Islet of Langerhans (tissue), 1 donor: ENCODE measurements around the gene MPP3.
"Not testable (repeated sequence)": the region's sequence is repeated elsewhere in the genome, so short reads cannot be mapped to it uniquely, and the experiment has no call there.

ENCODE experiments used
- FAIRE-seq: peaks from one replicate; lab custom pipeline; 2011; peaks lifted over from hg19 to GRCh38; lab: Jason Lieb, UNC

The MPP3 gene

DNA sequence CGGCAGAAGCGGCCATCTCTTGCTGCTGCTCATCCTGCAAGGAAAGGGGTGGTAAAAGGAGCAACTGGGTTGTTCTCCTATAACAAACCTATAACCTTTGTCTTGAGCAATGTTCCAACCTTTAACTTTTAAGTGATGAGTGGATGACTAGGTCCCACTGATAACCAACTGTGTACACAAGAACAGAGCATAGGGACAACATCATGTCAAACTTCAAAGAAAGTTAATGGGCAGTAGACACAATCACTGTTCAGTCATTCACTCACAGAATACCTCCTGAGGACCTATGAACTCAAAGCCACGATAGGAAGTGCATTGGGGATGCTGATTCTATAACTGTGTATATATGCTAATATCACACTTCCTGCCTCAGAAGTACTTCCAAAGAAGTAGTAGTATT, 31.1 kb downstream of the MPP3 start:
- no peak for FAIRE-seq

GRCh38 chr17:43800736-43801135, 32.2 kb downstream of the MPP3 start:
- no peak for FAIRE-seq

DNA sequence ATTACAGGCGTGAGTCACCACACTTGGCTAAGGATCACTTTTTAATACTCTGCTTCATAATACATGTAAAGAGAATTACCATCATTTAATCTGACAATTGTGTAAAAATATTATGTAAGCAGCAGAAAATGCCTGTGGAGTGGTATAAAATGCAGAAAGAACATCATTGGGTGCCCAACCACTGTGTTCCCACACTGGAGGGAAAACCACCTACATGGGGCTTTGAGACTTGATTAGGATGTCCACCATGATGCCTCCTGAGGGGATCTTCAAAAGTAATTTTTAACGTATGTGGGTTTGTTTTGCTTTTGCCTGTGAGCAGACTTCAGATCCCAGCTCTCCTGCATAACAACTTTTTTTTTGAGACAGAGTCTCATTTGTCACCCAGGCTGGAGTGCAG, 33.9 kb downstream of the MPP3 start:
- FAIRE-seq: no peak

DNA sequence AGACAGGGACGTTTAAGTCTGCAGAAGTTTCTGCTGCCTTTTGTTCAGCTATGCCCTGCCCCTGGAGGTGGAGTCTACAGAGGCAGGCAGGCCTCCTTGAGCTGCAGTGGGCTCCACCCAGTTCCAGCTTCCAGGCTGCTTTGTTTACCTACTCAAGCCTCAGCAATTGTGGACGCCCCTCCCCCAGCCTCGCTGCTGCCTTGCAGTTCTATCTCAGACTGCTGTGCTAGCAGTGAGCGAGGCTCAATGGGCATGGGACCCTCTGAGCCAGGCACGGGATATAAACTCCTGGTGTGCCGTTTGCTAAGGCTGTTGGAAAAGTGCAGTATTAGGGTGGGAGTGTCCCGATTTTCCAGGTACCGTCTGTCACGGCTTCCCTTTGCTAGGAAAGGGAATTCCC, 34.9 kb downstream of the MPP3 start:
- not testable (repeated sequence) for FAIRE-seq

DNA sequence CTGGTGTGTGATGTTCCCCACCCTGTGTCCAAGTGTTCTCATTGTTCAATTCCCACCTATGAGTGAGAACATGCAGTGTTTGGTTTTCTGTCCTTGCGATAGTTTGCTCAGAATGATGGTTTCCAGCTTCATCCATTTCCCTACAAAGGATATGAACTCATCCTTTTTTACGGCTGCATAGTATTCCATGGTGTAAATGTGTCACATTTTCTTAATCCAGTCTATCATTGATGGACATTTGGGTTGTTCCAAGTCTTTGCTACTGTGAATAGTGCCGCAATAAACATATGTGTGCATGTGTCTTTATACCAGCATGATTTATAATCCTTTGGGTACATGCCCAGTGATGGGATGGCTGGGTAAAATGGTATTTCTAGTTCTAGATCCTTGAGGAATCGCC, 40.3 kb downstream of the MPP3 start:
- FAIRE-seq: not testable (repeated sequence)

DNA sequence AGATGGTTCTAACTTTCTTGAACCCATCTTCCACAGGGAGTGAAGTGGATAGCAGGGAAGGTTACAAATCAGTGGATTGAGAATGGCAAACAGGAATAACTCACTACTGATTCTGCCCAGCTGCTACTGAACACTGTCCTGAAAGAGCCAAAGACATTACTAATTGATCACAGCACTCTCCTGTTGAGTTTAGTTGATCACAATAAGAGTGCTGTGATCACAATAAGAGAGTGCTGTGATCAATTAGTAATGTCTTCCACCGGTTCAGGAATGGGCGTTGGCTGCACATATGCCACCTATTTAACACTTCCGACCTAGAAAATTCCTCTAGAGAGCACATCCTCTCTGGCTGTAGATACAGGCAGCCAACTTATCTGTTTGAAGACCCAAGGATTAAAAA, 41.4 kb downstream of the MPP3 start:
- no peak for FAIRE-seq

GRCh38 chr17:43790311-43790940, 42.5 kb downstream of the MPP3 start:
- no peak for FAIRE-seq

GRCh38 chr17:43789482-43789881, 43.5 kb downstream of the MPP3 start:
- FAIRE-seq: no peak

- no peak for FAIRE-seq
These were observed 44.4 kb downstream of the MPP3 start for GRCh38 chr17:43788540-43788939.

DNA sequence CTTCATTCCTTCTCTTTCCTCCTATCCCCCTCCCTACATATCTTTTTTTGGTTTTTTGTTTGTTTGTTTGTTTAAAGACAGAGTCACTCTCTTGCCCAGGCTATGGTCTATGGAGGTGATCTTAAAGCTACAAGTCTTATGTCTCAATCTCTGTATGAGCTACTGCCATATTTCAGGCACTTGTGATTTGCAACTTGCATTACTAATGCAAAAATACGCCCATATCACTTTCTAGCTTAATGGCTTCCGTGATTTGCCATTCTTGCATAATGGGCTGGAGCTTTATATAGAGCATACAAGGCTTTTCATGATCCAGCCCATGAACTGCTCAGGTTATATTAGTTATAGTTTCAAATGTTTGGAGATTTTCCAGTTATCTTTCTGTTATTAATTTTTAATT, 45.2 kb downstream of the MPP3 start:
- no peak for FAIRE-seq

- no peak for FAIRE-seq
These were observed 48.3 kb downstream of the MPP3 start for GRCh38 chr17:43784628-43785101.

GRCh38 chr17:43784068-43784467, 48.9 kb downstream of the MPP3 start:
- no peak for FAIRE-seq

DNA sequence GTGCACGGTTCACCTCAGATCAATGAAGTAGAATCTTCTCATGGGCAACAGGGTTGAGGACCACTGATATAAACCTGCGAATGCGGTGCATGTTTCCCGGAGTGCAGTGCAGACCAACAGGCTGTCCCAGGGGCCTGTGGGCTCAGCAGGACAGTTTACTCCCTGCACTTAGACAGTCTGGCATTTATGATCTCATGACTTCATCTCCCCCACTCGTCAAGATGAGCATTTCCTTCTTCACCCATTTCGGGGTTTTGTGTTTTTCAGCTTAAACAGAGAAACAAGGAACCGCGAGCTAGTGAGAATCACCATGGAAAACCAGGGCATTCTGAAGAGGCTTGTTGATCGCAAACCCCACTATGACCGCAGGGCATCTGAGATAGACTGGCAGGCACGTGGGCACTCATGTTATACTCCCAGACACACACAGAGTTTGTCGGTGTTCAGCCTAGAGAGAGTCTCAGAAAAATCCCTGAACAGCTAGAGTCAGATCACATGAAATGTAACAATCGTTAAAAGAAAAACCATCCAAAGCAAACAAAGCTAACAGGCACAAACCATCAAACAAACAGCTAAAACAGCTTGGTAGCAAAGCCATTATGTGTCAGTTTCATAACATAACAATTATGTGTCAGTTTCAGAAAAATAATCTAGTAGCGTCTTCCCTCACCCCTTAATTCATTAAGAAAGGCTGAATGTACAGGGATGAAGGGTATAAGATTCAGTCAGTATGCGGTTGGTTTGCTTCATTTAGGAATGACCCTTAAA, 49.8 kb downstream of the MPP3 start:
- no peak for FAIRE-seq

DNA sequence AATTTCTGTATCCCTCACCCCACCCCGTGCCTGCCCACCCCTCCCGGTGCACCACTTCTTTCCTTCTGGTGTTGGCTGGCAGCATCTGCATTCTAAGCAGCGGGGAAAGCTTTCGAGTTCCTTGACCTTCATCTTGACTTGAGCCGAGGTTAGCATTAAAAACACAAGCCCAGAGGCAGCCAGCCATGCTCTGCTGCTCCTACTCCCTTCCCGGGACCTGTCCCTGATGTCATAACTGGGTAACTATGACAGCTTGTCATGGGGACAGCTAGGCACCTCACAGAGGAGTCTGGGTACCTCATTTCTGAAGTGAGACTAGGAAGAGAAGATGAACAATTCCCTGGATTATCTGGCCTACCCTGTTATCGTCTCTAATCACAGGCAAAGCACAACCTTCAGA, 52.8 kb downstream of the MPP3 start, which contains the start of gene CFAP97D1:
TSS of gene CFAP97D1 (plus strand) at position 301 of the 400 bp plus-strand sequence. CDS start at position 329, 28 bp downstream.
- no peak for FAIRE-seq

GRCh38 chr17:43779145-43780125, 53.5 kb downstream of the MPP3 start:
- no peak for FAIRE-seq

- peak; percentile 21 for FAIRE-seq
These were observed 54.4 kb downstream of the MPP3 start, which contains the start of gene DUSP3 for GRCh38 chr17:43778337-43779144. Gene DUSP3, minus strand, starts transcription at chr17:43778977. Its CDS starts 53 bp downstream, at chr17:43778924.

- FAIRE-seq: no peak
These were observed 58.4 kb downstream of the MPP3 start for GRCh38 chr17:43774304-43775250.

GRCh38 chr17:43772877-43773648, 59.9 kb downstream of the MPP3 start:
- FAIRE-seq: no peak

DNA sequence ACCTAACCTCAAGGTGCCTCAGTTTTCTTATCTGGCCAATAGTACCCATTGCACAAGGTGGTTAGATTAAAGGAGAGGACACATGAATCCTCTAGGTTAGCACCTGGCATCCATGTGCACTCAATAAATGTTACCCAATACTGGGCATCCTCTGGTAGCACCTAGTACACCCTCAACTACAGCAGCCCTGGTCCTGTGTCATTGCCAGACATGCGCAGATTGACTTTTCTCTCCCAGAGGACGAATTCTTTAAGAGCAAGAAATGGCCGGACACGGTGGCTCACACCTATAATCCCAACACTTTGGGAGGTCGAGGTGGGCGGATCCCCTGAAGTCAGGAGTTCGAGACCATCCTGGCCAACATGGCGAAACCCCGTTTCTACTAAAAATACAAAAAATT, 61.5 kb downstream of the MPP3 start:
- no peak for FAIRE-seq

DNA sequence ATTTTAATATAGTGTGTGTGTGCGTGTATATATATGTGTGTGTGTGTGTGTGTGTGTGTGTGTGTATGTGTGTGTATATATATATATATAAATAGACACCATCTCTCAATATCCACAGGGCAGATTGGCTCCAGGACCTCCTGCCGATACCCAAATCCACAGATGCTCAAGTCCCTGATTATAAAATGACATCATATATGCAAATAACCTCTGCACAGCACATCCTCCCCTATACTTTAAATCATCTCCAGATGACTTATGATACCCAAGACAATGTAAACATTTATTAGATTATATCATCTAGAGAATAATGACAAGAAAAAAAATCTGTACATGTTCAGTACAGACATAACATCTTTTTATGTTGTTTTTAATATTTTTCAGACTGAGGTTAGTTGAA, 62.0 kb downstream of the MPP3 start:
- FAIRE-seq: no peak
